Measurements from ENCODE around the gene RASSF3.

DNA sequence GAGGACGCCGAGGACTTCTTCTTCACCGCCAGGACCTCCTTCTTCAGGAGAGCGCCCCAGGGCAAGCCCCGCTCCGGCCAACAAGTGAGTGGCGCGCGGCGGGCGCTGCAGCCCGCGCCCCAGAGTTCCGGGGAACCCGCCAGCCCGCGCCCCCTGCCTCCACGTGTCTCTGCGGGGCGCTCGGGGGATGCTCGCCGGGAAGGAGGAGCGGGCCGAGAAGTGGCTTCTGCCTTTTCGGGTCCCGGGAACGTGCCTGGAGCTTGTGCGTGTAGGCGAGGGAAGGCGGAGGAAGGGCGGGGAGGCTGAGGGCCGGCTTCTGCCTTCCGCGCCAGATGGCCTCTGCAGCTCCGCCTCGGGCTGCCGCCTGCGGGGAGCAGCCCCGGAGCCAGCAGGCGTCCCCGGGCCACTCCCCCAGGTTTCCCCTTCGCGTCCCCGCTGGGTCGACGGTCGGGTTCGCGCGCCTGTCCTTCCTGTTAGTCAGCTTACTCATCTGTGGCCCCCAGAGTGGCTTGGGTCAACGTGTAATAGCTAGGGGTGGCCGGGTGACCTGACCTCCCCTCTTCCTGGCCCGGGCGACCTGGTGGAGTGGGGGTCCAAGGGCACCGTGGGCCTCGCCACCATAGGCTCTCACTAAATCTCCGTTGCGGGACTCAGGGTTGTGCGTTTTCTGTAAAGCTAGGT is 505 bp downstream of the RASSF3 start:
- TF ChIP-seq CTCF (IDR thresholded peaks at IDR 0.05) (no peak), POLR2AphosphoS5 (IDR thresholded peaks at IDR 0.05; ENCODE audit: low read depth, low read length) (no peak), TCF7L2 (IDR thresholded peaks at IDR 0.05; ENCODE audit: low read depth, low read length) (no peak)

Measured in Panc1 (cell line).